HG02884 (cell line): ENCODE data around the gene PRSS35.
"Not testable (repeated sequence)": the region's sequence is repeated elsewhere in the genome, so short reads cannot be mapped to it uniquely, and the experiment has no call there.

ENCODE experiments used
- ATAC-seq: cut with Tn5 transposase; IDR thresholded peaks from one replicate; pipeline ENCODE4 v1.9.1; 2021; ENCODE audit warnings: mild to moderate bottlenecking, moderate library complexity; ENCODE audit not compliant: unreplicated experiment

Gene PRSS35

DNA sequence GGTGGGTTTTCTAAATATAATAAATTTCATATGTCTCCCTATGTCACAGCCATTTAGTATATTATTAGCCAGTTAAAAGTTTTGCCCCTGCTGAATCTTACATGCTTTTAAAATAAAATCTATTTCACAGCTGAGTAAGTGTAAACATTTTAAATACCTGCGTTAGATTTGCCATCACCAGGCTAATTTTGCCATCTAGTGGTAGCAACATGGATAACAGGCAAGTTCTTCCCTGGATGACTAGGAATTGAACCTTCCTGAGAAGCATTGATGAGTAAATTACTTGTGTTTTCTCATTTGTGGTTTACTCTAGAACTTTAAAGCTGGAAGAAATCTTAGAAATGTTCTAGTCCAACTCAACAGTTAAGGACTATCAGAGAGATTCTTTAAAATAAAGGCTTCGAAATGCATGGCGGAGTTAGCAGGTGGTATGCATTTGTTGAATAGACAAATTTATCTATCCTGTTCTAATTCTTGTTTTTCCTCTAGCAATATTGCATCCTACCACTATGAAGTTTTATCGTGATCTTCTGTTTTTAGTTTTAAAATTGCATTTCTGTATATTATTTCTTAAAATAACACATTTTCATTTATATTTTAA lies 2.6 kb downstream of the PRSS35 start:
- ATAC-seq = peak; percentile 41

DNA sequence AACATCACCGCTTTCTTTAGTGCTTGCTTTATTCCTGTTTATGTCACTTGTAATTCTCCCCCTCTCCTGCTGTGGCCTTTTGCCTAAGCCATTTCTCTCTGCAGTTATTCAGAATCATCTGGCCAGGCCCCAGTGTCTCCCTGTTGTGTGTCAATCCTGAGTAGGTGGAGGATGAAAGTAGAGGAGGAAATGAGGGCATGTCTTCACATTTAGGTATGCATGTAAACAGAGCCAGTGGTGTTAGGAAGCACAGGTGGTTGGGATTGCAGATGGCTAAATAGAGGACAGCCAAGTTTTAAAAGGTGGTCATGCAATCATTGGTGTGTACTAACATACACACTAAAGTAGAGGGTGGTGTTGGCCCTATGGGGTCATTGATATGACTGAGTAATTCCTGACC lies 5.2 kb downstream of the PRSS35 start:
- ATAC-seq = no peak

DNA sequence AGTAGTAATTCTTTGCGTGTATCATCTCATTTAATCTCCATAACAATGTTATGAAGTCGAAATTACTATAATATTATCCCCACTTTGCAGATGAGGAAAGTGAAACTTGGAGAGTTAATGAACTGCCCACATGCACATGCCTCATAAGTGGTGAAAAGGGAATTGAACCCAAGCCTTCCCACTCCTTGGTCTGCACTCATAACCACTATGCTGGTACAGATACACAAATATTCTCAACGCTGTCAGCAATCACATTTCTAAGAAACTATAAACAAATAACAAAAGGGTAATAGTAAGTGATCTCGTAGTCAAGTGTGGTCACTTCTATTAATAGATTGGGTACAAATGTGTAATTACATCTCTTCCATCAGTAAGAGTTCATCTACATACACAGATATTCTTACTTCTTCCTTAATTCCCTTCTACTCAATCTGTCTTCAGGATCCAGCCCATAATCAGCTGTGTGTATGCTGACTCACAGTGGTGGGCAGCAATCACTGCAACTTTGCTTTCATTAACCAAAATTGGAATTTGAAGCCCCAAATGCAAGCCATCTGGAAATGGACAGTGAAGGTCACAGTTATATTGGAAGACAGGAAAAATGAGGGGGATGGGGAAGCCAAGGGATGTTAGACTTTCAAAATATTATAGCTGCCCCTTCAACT lies 6.6 kb downstream of the PRSS35 start:
- ATAC-seq = no peak

DNA sequence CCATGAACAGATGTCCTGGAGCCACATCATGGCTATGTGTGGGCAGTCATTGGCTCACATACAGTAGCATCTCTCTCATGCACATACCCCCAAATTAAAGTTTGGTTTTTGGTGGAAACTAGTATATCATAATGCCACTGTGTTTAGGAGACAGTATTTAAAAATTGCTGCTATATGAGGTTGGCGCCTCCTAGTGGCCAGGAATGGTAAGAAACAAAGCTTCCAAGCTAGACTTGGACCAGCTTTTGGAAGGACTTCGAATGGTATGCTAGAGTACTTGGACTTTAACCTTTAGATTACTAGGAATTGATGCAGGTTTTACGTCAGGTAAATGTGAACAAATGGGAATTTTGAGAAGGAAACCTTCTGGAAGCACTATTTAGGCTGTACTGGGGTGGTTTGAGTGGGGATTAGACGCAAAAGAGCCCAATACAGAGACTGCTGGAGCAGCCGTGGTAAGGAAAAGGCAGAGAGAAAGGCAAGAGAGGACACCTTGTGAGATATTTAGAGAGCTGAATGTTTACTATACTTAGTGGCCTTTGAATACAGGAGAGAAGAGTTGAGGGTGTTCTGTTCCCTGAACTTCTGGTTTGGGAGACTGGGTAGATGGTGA lies 23.8 kb downstream of the PRSS35 start:
- peak; percentile 77 for ATAC-seq

DNA sequence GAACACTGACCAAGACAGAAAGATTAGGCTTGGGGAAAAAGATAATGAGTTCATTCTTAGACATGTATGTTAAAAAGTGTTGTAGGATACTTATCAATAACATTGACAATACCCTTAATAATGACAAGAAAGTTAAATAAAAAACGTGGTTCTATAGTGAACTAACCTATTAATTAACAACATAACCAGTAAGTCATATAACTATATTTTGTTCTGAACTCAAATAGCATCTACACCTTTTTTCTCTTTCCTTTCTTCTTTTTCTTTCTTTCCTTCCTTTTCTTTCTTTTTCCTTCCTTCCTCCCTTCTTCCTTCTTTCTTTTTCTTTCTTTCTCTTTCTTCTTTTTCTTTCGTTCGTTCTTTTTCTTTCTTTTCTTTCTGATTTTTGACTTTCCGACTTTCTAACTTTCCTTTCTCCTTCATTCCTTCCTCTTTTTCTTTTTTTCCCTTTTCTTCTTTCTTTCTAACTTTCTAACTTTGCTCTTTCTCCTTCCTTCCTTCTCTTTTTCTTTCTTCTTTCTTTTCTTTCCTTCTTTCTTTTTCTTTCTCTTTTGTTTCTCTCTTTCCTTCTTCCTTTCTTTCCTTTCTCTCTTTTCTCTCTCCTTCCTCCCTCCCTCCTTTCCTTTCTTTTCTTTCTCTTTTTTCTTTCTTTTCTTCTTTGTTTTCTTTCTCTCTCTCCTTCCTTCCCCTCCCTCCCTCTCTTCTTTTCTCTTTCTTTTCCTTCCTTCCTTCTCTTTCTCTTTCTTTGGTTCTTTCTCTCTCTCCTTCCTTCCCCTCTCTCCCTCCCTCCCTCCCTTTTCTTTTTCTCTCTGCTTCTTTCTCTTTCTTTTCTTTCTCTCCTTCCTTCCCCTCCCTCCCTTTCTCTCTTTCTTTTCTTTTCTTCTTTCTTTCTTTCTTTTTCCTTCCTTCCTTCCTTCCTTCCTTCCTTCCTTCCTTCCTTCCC lies 24.6 kb downstream of the PRSS35 start:
- ATAC-seq = no peak

DNA sequence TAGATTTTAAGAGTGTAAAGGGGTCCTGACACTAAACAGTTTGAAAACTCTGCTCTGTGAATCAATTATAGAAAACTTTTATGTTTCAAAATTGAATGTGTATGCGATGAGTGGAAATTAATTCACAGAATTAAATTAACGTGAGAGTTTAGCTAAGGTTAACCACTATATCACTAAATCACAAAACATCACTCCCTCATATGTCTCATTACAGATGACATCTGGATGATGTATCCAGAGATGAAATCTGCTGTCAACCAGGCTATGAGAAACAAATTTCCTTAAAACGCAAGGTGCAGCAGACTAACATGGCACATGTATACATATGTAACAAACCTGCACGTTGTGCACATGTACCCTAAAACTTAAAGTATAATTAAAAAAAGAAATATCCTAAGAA lies 27.3 kb downstream of the PRSS35 start:
- no peak for ATAC-seq

DNA sequence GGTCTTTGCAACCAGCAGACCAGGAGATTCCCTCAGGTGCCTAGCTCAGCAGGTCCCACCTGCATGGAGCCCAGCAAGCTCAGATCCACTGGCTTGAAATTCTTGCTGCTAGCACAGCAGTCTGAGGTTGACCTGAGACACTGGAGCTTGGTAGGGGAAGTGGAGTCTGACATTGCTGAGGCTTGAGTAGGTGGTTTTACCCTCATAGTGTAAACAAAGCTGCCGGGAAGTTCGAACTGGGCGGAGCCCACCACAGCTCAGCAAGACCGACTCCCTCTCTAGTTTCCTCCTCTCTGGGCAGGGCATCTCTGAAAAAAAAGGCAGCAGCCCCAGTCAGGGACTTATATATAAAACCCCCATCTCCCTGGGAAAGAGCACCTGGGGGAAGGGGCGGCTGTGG lies 34.3 kb downstream of the PRSS35 start:
- no peak for ATAC-seq

DNA sequence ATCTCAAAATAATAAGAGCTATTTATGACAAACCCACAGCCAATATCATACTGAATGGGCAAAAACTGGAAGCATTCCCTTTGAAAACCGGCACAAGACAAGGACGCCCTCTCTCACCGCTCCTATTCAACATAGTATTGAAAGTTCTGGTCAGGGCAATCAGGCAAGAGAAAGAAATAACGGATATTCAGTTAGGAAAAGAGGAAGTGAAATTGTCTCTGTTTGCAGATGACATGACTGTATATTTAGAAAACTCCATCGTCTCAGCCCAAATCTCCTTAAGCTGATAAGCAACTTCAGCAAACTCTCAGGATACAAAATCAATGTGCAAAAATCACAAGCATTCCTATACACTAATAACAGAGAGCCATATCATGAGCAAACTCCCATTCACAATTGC lies 38.1 kb downstream of the PRSS35 start:
- not testable (repeated sequence) for ATAC-seq

DNA sequence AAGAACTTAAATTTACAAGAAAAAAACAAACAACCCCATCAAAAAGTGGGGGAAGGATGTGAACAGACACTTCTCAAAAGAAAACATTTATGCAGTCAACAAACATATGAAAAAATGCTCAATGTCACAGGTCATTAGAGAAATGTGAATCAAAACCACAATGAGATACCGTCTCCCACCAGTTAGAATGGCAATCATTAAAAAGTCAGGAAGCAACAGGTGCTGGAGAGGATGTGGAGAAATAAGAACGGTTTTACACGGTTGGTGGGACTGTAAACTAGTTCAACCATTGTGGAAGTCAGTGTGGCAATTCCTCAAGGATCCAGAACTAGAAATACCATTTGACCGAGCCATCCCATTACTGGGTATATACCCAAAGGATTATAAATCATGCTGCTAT lies 39.4 kb downstream of the PRSS35 start:
- not testable (repeated sequence) for ATAC-seq

DNA sequence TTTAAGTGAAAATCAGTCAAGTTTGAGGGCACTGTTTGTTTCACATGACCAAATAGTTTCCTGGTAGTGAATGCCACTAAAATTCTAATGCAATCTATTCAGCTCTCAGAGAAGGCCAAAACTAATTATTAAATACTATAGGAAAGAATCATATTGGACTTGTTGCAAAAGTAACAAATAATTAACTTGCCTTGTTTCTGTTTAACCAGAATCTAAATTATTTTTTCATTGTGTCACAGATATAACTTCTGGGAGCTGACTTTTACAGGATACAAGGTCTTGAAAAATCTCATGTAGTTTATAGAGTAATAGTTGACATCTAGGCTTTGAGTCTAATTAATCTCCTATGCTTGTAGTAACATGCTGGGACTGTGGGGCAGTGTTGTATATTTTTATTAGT lies 44.5 kb downstream of the PRSS35 start:
- no peak for ATAC-seq

DNA sequence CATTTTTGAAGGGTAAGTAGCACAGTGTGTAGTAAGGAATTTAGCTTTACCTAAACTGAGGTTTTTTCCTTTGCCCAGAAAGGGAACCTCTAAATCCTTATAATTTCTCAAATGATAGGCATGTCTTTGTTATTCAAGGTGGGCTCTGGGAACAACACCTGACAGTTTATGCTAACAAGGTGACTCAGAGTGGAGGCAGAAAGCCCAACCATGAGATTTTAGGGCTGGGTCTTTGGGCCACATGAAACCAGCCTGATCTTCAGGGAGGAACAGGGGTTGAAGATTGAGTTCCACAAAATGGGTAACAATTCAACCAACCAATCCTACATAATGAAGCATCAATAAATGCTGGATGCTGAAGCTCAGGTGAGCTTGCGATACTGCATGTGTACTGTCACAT lies 46.6 kb downstream of the PRSS35 start:
- no peak for ATAC-seq

DNA sequence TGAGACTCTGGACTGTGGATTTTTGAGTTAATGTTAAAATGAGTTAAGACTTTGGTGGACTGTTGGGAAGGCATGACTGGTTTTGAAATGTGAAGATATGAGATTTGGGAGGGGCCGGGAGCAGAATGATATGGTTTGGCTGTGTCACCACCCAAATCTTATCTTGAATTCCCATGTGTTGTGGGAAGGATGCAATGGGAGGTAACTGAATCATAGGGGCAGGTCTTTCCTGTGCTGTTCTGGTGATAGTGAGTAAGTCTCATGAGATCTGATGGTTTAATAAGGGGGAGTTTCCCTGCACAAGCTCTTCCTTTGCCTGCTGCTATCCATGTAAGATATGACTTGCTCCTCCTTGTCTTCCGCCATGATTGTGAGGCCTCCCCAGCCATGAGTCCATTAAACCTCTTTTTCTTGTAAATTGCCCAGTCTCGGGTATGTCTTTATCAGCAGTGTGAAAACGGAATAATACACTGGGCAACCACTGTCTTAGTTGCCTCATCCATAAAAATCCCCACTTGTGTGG lies 59.4 kb downstream of the PRSS35 start:
- ATAC-seq = not testable (repeated sequence)

DNA sequence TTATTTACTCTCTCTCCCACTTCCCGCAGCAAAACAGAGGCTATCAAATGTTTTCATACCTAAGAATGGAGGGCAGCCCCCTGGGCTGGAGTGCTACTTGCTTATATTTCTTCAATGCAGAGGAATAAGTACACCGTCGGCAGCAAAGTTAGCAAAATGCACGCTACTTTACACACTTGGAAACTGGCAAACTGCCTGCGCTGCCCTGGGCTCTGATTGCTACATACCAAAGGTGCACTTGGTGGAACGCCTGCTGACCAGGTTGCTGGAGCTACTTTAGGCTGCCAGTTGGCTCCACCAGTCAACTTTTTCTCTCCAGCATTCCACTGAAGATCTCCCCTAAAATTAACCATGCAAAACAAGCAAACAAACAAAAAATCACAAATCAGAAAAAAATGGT lies 62.4 kb downstream of the PRSS35 start:
- ATAC-seq = no peak
